Frontal cortex (tissue), 4 donors: ENCODE data around the gene ANTXR1. TPM values are rescaled to one million over a fixed set of nuclear protein-coding genes. Genes with fewer than 3 reads are reported as not detected.

ENCODE experiments used
- DNase-seq, 2 donors: peaks; one replicate each; pipeline ENCODE4 v3.0.0; 2012; ENCODE audit warnings: low spot score in 2 of 2
- FAIRE-seq: peaks from 2 replicates; lab custom pipeline; 2012; peaks lifted over from hg19 to GRCh38; lab: Jason Lieb, UNC
- total RNA-seq: library from RNA; depleted of rRNA; stranded (reverse); fragments of >200 nt; gene quantifications from one replicate; pipeline ENCODE4 v1.2.3, GENCODE V29; 2014
- donor health status: control.
- donor health status: control.
- donor health status: control.

The ANTXR1 gene
- total RNA-seq, 1 donor from 2014 or later, result 8.2 TPM

- FAIRE-seq, result no peak
Observed at GRCh38 chr2:68997401-68997800, 15.6 kb upstream of the ANTXR1 start.

GRCh38 chr2:69001879-69002278 is 11.1 kb upstream of the ANTXR1 start:
- FAIRE-seq, result no peak
- DNase-seq, result no peak

More at GRCh38 chr2:68997401-68997800, 15.6 kb upstream of the ANTXR1 start:
- no peak for DNase-seq

GRCh38 chr2:69003731-69004130 is 9.2 kb upstream of the ANTXR1 start:
- no peak for FAIRE-seq
- no peak for DNase-seq

GRCh38 chr2:69007169-69007568 is 5.8 kb upstream of the ANTXR1 start:
- FAIRE-seq (no peak), DNase-seq (no peak)

GRCh38 chr2:69007603-69008002 is 5.4 kb upstream of the ANTXR1 start:
- FAIRE-seq (no peak), DNase-seq (no peak)

GRCh38 chr2:69010437-69011194 is 2.4 kb upstream of the ANTXR1 start:
- DNase-seq (no peak), FAIRE-seq (no peak)

GRCh38 chr2:69011611-69012157 is 1.3 kb upstream of the ANTXR1 start:
- FAIRE-seq (no peak), DNase-seq (no peak)

GRCh38 chr2:69012310-69013141 is 453 bp upstream of the ANTXR1 start:
- FAIRE-seq, result no peak
- DNase-seq, result peak; percentile 53 to 68

GRCh38 chr2:69013840-69014821 is 1.2 kb downstream of the ANTXR1 start:
- no peak for DNase-seq

GRCh38 chr2:69017080-69017479 is 4.1 kb downstream of the ANTXR1 start:
- no peak for DNase-seq
- no peak for FAIRE-seq

More at GRCh38 chr2:69013840-69014821, 1.2 kb downstream of the ANTXR1 start:
- FAIRE-seq, result no peak

- DNase-seq (no peak), FAIRE-seq (no peak)
Observed at GRCh38 chr2:69017835-69018234, 4.9 kb downstream of the ANTXR1 start.

- FAIRE-seq (no peak), DNase-seq (no peak)
Observed at GRCh38 chr2:69018678-69019095, 5.7 kb downstream of the ANTXR1 start.

GRCh38 chr2:69020496-69021426 is 7.8 kb downstream of the ANTXR1 start:
- FAIRE-seq (no peak), DNase-seq (no peak)

GRCh38 chr2:69021727-69022126 is 8.7 kb downstream of the ANTXR1 start:
- DNase-seq (no peak), FAIRE-seq (no peak)

GRCh38 chr2:69022548-69022947 is 9.6 kb downstream of the ANTXR1 start:
- FAIRE-seq, result no peak

GRCh38 chr2:69023236-69023635 is 10.3 kb downstream of the ANTXR1 start:
- FAIRE-seq (no peak), DNase-seq (no peak)

More at GRCh38 chr2:69022548-69022947, 9.6 kb downstream of the ANTXR1 start:
- DNase-seq, result no peak

GRCh38 chr2:69026026-69026425 is 13.0 kb downstream of the ANTXR1 start:
- no peak for FAIRE-seq
- no peak for DNase-seq

- DNase-seq (no peak), FAIRE-seq (no peak)
Observed at GRCh38 chr2:69026691-69027459, 13.9 kb downstream of the ANTXR1 start.
